ENCODE measurements around the gene ITPR1. TPM values are rescaled to one million over a fixed set of nuclear protein-coding genes. Genes with fewer than 3 reads are reported as not detected.

Gene ITPR1
- polyA plus RNA-seq, 1 of the 3 experiments (the other 2 are of a cell fraction): 5.9 TPM

DNA sequence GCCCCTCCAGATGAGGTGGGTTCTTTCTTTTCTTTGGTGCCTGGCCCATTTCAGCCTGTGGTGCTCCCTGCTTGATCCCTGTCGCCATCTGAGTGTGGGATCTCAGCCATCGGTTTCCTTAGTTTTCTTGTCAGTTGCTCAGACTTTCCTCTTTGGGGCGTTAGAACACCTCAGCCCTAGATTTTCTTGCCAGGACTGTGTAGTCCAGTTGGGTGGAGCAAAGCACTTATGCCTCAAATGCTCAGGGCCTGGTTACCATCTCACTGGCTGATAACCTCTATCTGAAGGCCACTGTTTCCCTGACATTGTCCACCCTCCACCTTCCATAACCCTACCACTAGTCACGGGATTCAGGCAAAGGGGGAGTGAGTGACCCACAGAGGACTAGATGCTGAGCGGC is 277.4 kb downstream of the ITPR1 start (continued):
- TF ChIP-seq RCOR1 (IDR thresholded peaks at IDR 0.05; ENCODE audit: low read length): no peak
- no peak for TF ChIP-seq TAF1 (IDR thresholded peaks at IDR 0.05; ENCODE audit: borderline replicate concordance, low read depth, low read length)
- TF ChIP-seq FOXJ3 (CRISPR knock-in tag; IDR thresholded peaks at IDR 0.05): no peak
- TF ChIP-seq SIN3A (IDR thresholded peaks at IDR 0.05; ENCODE audit: borderline replicate concordance, low read depth, low read length): no peak

DNA sequence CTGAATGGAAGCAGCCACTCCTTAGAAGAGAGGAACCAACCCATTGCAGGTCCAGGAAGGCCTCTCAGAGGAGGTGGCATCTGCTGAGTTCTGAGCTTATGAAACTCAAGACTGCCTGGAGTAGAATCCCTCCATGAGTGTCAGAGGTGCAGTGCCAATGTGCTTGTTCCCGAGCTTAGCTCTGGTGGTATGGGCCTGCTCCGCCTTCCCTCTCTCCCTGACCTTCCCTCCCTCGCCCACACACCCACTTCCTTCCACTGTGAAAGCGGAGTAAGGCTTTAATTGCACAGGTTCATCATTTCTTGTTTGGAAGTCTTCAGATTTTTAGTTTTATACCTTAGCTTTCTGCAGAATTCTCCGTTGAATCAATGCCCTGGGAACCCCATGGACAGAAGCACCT is 278.1 kb downstream of the ITPR1 start:
- H2AFZ ChIP-seq (ENCODE audit: low read depth): no peak overlapping the region
- peaks cover 0 to 8% of the 10 kb centered on the region in 2 experiments for H3K36me3 ChIP-seq (replicated peaks in 1 of 2; ENCODE audit: control insufficient read depth in 1 of 2, insufficient read depth in 2 of 2, low read length in 1 of 2)
- POLR2A ChIA-PET: no interaction called here
- no peaks in the 10 kb centered on the region for H3F3A ChIP-seq (replicated peaks; ENCODE audit: insufficient read depth)
- CTCF ChIA-PET: interaction anchor here (0.8 kb wide), 1 partner anchor 9 kb away, joined by 3 read pairs; no protein-coding TSS in a partner anchor
- H3K27me3 ChIP-seq (ENCODE audit: insufficient read depth): no peaks in the 10 kb centered on the region
- peaks cover 0 to under 1% of the 10 kb centered on the region in 2 experiments; a peak in 1 of 4 replicates for H3K4me1 ChIP-seq (ENCODE audit: control insufficient read depth in 1 of 2, insufficient read depth in 2 of 2, low read depth in 1 of 2, low read length in 1 of 2)
- 84% methylated on average over 5 of the region's 5 CpGs for WGBS (ENCODE audit: low lambda C conversion rate)
- no peaks in the 10 kb centered on the region for H4K20me1 ChIP-seq (ENCODE audit: insufficient read depth)
- H3K4me3 ChIP-seq (ENCODE audit: low read depth in 2 of 2, low read length in 1 of 2): no peak overlapping the region
- no peak overlapping the region for H3K27ac ChIP-seq (ENCODE audit: low read depth in 2 of 2, low read length in 1 of 2)
- DNase-seq: no peak
- no peaks in the 10 kb centered on the region for H3K79me2 ChIP-seq (ENCODE audit: insufficient read depth)
- no peaks in the 10 kb centered on the region for H3K9me3 ChIP-seq
- no peak for TF ChIP-seq FOXM1 (IDR thresholded peaks at IDR 0.05; ENCODE audit: low read depth)
- no peak for TF ChIP-seq CHD2 (IDR thresholded peaks at IDR 0.05; ENCODE audit: low read length, partially characterized antibody)
- TF ChIP-seq MXI1 (IDR thresholded peaks at IDR 0.05; ENCODE audit: low read depth, low read length): no peak
- TF ChIP-seq, protein P1, sequence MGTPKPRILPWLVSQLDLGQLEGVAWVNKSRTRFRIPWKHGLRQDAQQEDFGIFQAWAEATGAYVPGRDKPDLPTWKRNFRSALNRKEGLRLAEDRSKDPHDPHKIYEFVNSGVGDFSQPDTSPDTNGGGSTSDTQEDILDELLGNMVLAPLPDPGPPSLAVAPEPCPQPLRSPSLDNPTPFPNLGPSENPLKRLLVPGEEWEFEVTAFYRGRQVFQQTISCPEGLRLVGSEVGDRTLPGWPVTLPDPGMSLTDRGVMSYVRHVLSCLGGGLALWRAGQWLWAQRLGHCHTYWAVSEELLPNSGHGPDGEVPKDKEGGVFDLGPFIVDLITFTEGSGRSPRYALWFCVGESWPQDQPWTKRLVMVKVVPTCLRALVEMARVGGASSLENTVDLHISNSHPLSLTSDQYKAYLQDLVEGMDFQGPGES (IDR thresholded peaks at IDR 0.05; ENCODE audit: low read depth, low read length): no peak
- TF ChIP-seq, protein P2, sequence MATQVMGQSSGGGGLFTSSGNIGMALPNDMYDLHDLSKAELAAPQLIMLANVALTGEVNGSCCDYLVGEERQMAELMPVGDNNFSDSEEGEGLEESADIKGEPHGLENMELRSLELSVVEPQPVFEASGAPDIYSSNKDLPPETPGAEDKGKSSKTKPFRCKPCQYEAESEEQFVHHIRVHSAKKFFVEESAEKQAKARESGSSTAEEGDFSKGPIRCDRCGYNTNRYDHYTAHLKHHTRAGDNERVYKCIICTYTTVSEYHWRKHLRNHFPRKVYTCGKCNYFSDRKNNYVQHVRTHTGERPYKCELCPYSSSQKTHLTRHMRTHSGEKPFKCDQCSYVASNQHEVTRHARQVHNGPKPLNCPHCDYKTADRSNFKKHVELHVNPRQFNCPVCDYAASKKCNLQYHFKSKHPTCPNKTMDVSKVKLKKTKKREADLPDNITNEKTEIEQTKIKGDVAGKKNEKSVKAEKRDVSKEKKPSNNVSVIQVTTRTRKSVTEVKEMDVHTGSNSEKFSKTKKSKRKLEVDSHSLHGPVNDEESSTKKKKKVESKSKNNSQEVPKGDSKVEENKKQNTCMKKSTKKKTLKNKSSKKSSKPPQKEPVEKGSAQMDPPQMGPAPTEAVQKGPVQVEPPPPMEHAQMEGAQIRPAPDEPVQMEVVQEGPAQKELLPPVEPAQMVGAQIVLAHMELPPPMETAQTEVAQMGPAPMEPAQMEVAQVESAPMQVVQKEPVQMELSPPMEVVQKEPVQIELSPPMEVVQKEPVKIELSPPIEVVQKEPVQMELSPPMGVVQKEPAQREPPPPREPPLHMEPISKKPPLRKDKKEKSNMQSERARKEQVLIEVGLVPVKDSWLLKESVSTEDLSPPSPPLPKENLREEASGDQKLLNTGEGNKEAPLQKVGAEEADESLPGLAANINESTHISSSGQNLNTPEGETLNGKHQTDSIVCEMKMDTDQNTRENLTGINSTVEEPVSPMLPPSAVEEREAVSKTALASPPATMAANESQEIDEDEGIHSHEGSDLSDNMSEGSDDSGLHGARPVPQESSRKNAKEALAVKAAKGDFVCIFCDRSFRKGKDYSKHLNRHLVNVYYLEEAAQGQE (IDR thresholded peaks at IDR 0.05; ENCODE audit: low read depth, low read length): no peak
- TF ChIP-seq, protein P3, sequence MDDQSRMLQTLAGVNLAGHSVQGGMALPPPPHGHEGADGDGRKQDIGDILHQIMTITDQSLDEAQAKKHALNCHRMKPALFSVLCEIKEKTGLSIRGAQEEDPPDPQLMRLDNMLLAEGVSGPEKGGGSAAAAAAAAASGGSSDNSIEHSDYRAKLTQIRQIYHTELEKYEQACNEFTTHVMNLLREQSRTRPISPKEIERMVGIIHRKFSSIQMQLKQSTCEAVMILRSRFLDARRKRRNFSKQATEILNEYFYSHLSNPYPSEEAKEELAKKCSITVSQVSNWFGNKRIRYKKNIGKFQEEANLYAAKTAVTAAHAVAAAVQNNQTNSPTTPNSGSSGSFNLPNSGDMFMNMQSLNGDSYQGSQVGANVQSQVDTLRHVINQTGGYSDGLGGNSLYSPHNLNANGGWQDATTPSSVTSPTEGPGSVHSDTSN (IDR thresholded peaks at IDR 0.05): no peak
- TF ChIP-seq RFX5 (IDR thresholded peaks at IDR 0.05; ENCODE audit: low read length): no peak
- TF ChIP-seq EZH2phosphoT487 (IDR thresholded peaks at IDR 0.05; ENCODE audit: borderline replicate concordance, low read depth): no peak
- no peak for TF ChIP-seq GATA2 (CRISPR knock-in tag; IDR thresholded peaks at IDR 0.05)
- H3K9ac ChIP-seq: no peak overlapping the region
- H3K9me2 ChIP-seq: no peaks in the 10 kb centered on the region
- H3K4me2 ChIP-seq: no peak overlapping the region

All from SK-N-SH (cell line).